HCT116 (cell line): ENCODE data around the gene MEF2D. TPM values are rescaled to one million over a fixed set of nuclear protein-coding genes. Genes with fewer than 3 reads are reported as not detected.

Experiments used
- ATAC-seq: fragments of 200-7000 bp; cut with Tn5 transposase; 2 replicates; pipeline ENCODE4 v1.9.1; 2020; ENCODE audit warnings: mild to moderate bottlenecking, moderate library complexity
- BruUV-seq: library from RNA; stranded (reverse); fragments of 400-500 nt; replicated peaks from 2 replicates; lab custom pipeline; 2021; lab: Mats Ljungman, UMichigan
- CTCF ChIA-PET: fragments of 300-600 bp; sonication (Branson Sonifier 250); formaldehyde crosslinking; loops from one replicate; lab custom pipeline; 2021; ENCODE audit warnings: antibody characterized with exemption; lab: Charles Lee
- POLR2A ChIA-PET: fragments of 300-600, 350-600 bp; sonication (Branson Sonifier 250); formaldehyde crosslinking; loops from one replicate; lab custom pipeline; 2021; ENCODE audit warnings: antibody characterized with exemption; lab: Charles Lee
- RAD21 ChIA-PET, 2 experiments: fragments of 300-600 bp; sonication (Branson Sonifier 250); formaldehyde crosslinking; loops; one replicate each; lab custom pipeline; 2023; ENCODE audit warnings: low total read pairs in 2 of 2; ENCODE audit not compliant: uncharacterized antibody in 2 of 2, unreplicated experiment in 2 of 2, low non-redundant PET in 1 of 2; lab: Charles Lee
- DNase-seq: peaks from one replicate; pipeline ENCODE4 v3.0.0-alpha.2; 2010; ENCODE audit warnings: low read depth, low spot score
- H2AFZ ChIP-seq: fragments of 200-600 bp; shearing (Covaris generic), sonication (generic); 2 replicates; pipeline ENCODE4 v1.6.1; 2017; ENCODE audit warnings: low read depth, mixed run types, mixed read lengths, antibody characterized with exemption, low read length; ENCODE audit not compliant: poor library complexity, severe bottlenecking
- H3K27ac ChIP-seq: 2 replicates; pipeline ENCODE4 v1.5.1; 2012; ENCODE audit warnings: low read depth, low read length
- H3K27me3 ChIP-seq: fragments of 200-600 bp; sonication (generic); 2 replicates; pipeline ENCODE4 v1.6.1; 2016; ENCODE audit warnings: mixed run types, low read length, mixed read lengths; ENCODE audit not compliant: insufficient read depth
- H3K36me3 ChIP-seq, 2 experiments: fragments of 200-500 bp in 1 of 2; fragments of 200-600 bp in 1 of 2; sonication (Bioruptor generic) in 1 of 2; sonication (generic) in 1 of 2; 2 replicates each; pipeline versions ENCODE4 v1.5.1 to v1.6.1; 2014 to 2016; ENCODE audit warnings: low read length in 2 of 2, inconsistent platforms in 1 of 2, mixed read lengths in 1 of 2, mixed run types in 1 of 2; ENCODE audit not compliant: insufficient read depth in 2 of 2, control insufficient read depth in 1 of 2
- H3K4me1 ChIP-seq, 2 experiments: fragments of 200-600 bp in 1 of 2; sonication (generic) in 1 of 2; 2 replicates each; pipeline versions ENCODE4 v1.5.1 to v1.6.1; 2012 to 2017; ENCODE audit warnings: low read length in 2 of 2, inconsistent platforms in 1 of 2, mild to moderate bottlenecking in 1 of 2, mixed read lengths in 1 of 2, mixed run types in 1 of 2, moderate library complexity in 1 of 2; ENCODE audit not compliant: insufficient read depth in 2 of 2, control insufficient read depth in 1 of 2
- H3K4me2 ChIP-seq: fragments of 200-600 bp; sonication (generic); 2 replicates; pipeline ENCODE4 v1.6.1; 2017; ENCODE audit warnings: mixed run types, low read length, mixed read lengths
- H3K4me3 ChIP-seq, 2 experiments: fragments of 200-600 bp in 1 of 2; sonication (generic) in 1 of 2; replicated peaks in 1 of 2; 2 replicates each; pipeline ENCODE4 v1.5.1; 2011 to 2016; ENCODE audit warnings: low read length in 2 of 2, control low read depth in 1 of 2, low read depth in 1 of 2, mild to moderate bottlenecking in 1 of 2, mixed read lengths in 1 of 2, mixed run types in 1 of 2
- H3K79me2 ChIP-seq: fragments of 200-600 bp; sonication (generic); 2 replicates; pipeline ENCODE4 v1.6.1; 2017; ENCODE audit warnings: mild to moderate bottlenecking, mixed run types, low read length, moderate library complexity, mixed read lengths; ENCODE audit not compliant: insufficient read depth
- H3K9ac ChIP-seq: fragments of 200-600 bp; sonication (generic); 2 replicates; pipeline ENCODE4 v1.6.1; 2016; ENCODE audit warnings: low read length, mixed read lengths
- H3K9me2 ChIP-seq: fragments of 200-600 bp; sonication (generic), shearing (Covaris generic); 2 replicates; pipeline ENCODE4 v1.6.1; 2017; ENCODE audit warnings: mixed run types, mild to moderate bottlenecking, moderate library complexity; ENCODE audit not compliant: insufficient read depth
- H3K9me3 ChIP-seq, 2 experiments: fragments of 200-500 bp in 1 of 2; fragments of 200-600 bp in 1 of 2; sonication (Bioruptor generic) in 1 of 2; sonication (generic) in 1 of 2; 2 replicates each; pipeline ENCODE4 v1.6.1; 2014 to 2017; ENCODE audit warnings: low read length in 2 of 2, mixed read lengths in 2 of 2, inconsistent platforms in 1 of 2, low read depth in 1 of 2, mild to moderate bottlenecking in 1 of 2, mixed run types in 1 of 2, moderate library complexity in 1 of 2; ENCODE audit not compliant: control insufficient read depth in 1 of 2, insufficient read depth in 1 of 2
- H4K20me1 ChIP-seq: fragments of 200-600 bp; sonication (generic), shearing (Covaris generic); 2 replicates; pipeline ENCODE4 v1.6.1; 2017; ENCODE audit warnings: mixed run types, mild to moderate bottlenecking, moderate library complexity; ENCODE audit not compliant: insufficient read depth
- ATF3 ChIP-seq: IDR thresholded peaks from 2 replicates; pipeline ENCODE4 v1.6.1; 2012
- CTCF ChIP-seq, 3 experiments: fragments of 200-600 bp in 1 of 3; sonication (generic) in 1 of 3; IDR thresholded peaks in 2 of 3; conservative IDR thresholded peaks in 1 of 3; 2 replicates each; pipeline ENCODE4 v1.5.1; 2012 to 2017; ENCODE audit warnings: low read depth in 2 of 3, low read length in 2 of 3, antibody characterized with exemption in 1 of 3, borderline replicate concordance in 1 of 3, control low read depth in 1 of 3, mild to moderate bottlenecking in 1 of 3, mixed read lengths in 1 of 3, mixed run types in 1 of 3, moderate library complexity in 1 of 3; ENCODE audit not compliant: insufficient read depth in 1 of 3
- EGR1 ChIP-seq: IDR thresholded peaks from 2 replicates; pipeline ENCODE4 v1.6.1; 2012; ENCODE audit warnings: low read depth
- ELF1 ChIP-seq: IDR thresholded peaks from 2 replicates; pipeline ENCODE4 v1.6.1; 2012; ENCODE audit warnings: low read depth, borderline replicate concordance
- EZH2phosphoT487 ChIP-seq: fragments of 200-600 bp; IDR thresholded peaks from 2 replicates; pipeline ENCODE4 v1.6.1; 2018; ENCODE audit warnings: antibody characterized with exemption, borderline replicate concordance
- POLR2A ChIP-seq: IDR thresholded peaks from 2 replicates; pipeline ENCODE4 v1.7.0; 2011; ENCODE audit warnings: borderline replicate concordance; ENCODE audit not compliant: insufficient read depth, insufficient read length; ENCODE audit errors: extremely low read depth
- POLR2AphosphoS5 ChIP-seq: IDR thresholded peaks from 2 replicates; pipeline ENCODE4 v1.6.1; 2011; ENCODE audit warnings: mild to moderate bottlenecking, low read depth, low read length, moderate library complexity
- REST ChIP-seq: IDR thresholded peaks from 2 replicates; pipeline ENCODE4 v1.6.1; 2012; ENCODE audit warnings: low read depth
- SRF ChIP-seq: IDR thresholded peaks from 2 replicates; pipeline ENCODE4 v1.6.1; 2012; ENCODE audit warnings: low read depth
- TCF7L2 ChIP-seq: IDR thresholded peaks from 2 replicates; pipeline ENCODE4 v1.7.0; 2011; ENCODE audit warnings: borderline replicate concordance, inconsistent platforms; ENCODE audit not compliant: insufficient read depth, insufficient read length; ENCODE audit errors: extremely low read depth
- YY1 ChIP-seq: IDR thresholded peaks from 2 replicates; pipeline ENCODE4 v1.6.1; 2011; ENCODE audit warnings: low read length, low read depth, moderate library complexity, mild to moderate bottlenecking; ENCODE audit not compliant: insufficient replicate concordance; ENCODE audit errors: extremely low read depth
- ZNF274 ChIP-seq: fragments of 200-500 bp; sonication (Bioruptor generic); IDR thresholded peaks from 2 replicates; pipeline ENCODE4 v1.6.1; 2014; ENCODE audit warnings: mild to moderate bottlenecking, low read depth, low read length, inconsistent platforms
- intact Hi-C: fragments of 100-400 bp; cut with micrococcal nuclease; formaldehyde crosslinking; loops from 2 replicates; pipeline ENCODE4 v1.10.0; 2022
- total RNA-seq: library from RNA; stranded (reverse); gene quantifications from one replicate; pipeline ENCODE4 v1.2.1, GENCODE V29; 2021; ENCODE audit not compliant: unreplicated experiment
- TF ChIP-seq, protein P1 (sequence below): IDR thresholded peaks from 2 replicates; pipeline ENCODE4 v1.6.1; 2011; ENCODE audit warnings: mild to moderate bottlenecking, low read length, moderate library complexity; ENCODE audit not compliant: insufficient replicate concordance; ENCODE audit errors: extremely low read depth

Gene MEF2D
- total RNA-seq, 1 experiment from 2014 or later = 44.2 TPM

GRCh38 chr1:156544592-156545102 is 44.1 kb upstream of the MEF2D start:
- Histone ChIP-seq H3K27ac (no peak overlapping the region), H3K9me3 (no peaks in the 10 kb centered on the region), H4K20me1 (no peaks in the 10 kb centered on the region), H3K9ac (no peak overlapping the region), H3K79me2 (no peaks in the 10 kb centered on the region), H2AFZ (no peak overlapping the region), H3K9me2 (no peaks in the 10 kb centered on the region), H3K27me3 (no peaks in the 10 kb centered on the region), H3K4me2 (no peak overlapping the region), H3K4me1 (no peaks in the 10 kb centered on the region), H3K36me3 (peaks cover 8 to 13% of the 10 kb centered on the region in 2 experiments; a peak in 3 of 4 replicates), H3K4me3 (no peak overlapping the region)
- ChIA-PET POLR2A (no interaction called here), RAD21 (no interaction called here), CTCF (no interaction called here)
- DNase-seq (no peak), ATAC-seq (no peak)
- BruUV-seq = no TSS peak
- intact Hi-C loops = no loop called here
- no peak for TF ChIP-seq CTCF (IDR thresholded peaks at IDR 0.05 in 2 of 3, conservative IDR thresholded peaks at IDR 0.05 in 1 of 3; ENCODE audit: borderline replicate concordance in 1 of 3, insufficient read depth in 1 of 3, low read depth in 2 of 3, low read length in 2 of 3)
- TF ChIP-seq ZNF274 = no peak
- no peak for TF ChIP-seq EZH2phosphoT487
- no peak for TF ChIP-seq REST
- TF ChIP-seq TCF7L2 = no peak
- no peak for TF ChIP-seq YY1
- no peak for TF ChIP-seq POLR2A
- no peak for TF ChIP-seq POLR2AphosphoS5
- TF ChIP-seq ATF3 = no peak
- TF ChIP-seq EGR1 = no peak
- TF ChIP-seq, protein P1, sequence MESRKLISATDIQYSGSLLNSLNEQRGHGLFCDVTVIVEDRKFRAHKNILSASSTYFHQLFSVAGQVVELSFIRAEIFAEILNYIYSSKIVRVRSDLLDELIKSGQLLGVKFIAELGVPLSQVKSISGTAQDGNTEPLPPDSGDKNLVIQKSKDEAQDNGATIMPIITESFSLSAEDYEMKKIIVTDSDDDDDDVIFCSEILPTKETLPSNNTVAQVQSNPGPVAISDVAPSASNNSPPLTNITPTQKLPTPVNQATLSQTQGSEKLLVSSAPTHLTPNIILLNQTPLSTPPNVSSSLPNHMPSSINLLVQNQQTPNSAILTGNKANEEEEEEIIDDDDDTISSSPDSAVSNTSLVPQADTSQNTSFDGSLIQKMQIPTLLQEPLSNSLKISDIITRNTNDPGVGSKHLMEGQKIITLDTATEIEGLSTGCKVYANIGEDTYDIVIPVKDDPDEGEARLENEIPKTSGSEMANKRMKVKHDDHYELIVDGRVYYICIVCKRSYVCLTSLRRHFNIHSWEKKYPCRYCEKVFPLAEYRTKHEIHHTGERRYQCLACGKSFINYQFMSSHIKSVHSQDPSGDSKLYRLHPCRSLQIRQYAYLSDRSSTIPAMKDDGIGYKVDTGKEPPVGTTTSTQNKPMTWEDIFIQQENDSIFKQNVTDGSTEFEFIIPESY = no peak
- TF ChIP-seq SRF = no peak
- TF ChIP-seq ELF1 = no peak
